ENCODE results near the gene TMEM259.

Gene TMEM259

GRCh38 chr19:961866-962620 lies 58.9 kb downstream of the TMEM259 start:
- Histone ChIP-seq H3K4me3 (ENCODE audit: low read depth in 1 of 2, low read length in 2 of 2) (no peak overlapping the region), H3K9ac (ENCODE audit: low read depth in 1 of 2, low read length in 2 of 2) (no peak overlapping the region), H3K4me1 (ENCODE audit: control insufficient read depth in 1 of 2, insufficient read depth in 2 of 2, low read length in 2 of 2) (no peaks in the 10 kb centered on the region), H3K9me3 (ENCODE audit: control insufficient read depth in 1 of 2, low read length in 2 of 2) (no peaks in the 10 kb centered on the region), H3K27me3 (ENCODE audit: control insufficient read depth in 1 of 2, insufficient read depth in 2 of 2, low read length in 2 of 2) (no peaks in the 10 kb centered on the region), H3K27ac (ENCODE audit: low read depth, low read length) (no peak overlapping the region), H3K36me3 (ENCODE audit: control insufficient read depth in 1 of 2, insufficient read depth in 2 of 2, low read length in 2 of 2) (peaks cover 0 to 17% of the 10 kb centered on the region in 2 donors)

GRCh38 chr19:960601-960938 lies 60.4 kb downstream of the TMEM259 start:
- no peak overlapping the region for H3K9ac ChIP-seq (ENCODE audit: low read depth in 1 of 2, low read length in 2 of 2)
- no peaks in the 10 kb centered on the region for H3K4me1 ChIP-seq (ENCODE audit: control insufficient read depth in 1 of 2, insufficient read depth in 2 of 2, low read length in 2 of 2)
- H3K4me3 ChIP-seq (ENCODE audit: low read depth in 1 of 2, low read length in 2 of 2) = no peak overlapping the region
- H3K27ac ChIP-seq (ENCODE audit: low read depth, low read length) = no peak overlapping the region
- no peaks in the 10 kb centered on the region for H3K9me3 ChIP-seq (ENCODE audit: control insufficient read depth in 1 of 2, low read length in 2 of 2)
- peaks cover 0 to 13% of the 10 kb centered on the region in 2 donors for H3K36me3 ChIP-seq (ENCODE audit: control insufficient read depth in 1 of 2, insufficient read depth in 2 of 2, low read length in 2 of 2)
- H3K27me3 ChIP-seq (ENCODE audit: control insufficient read depth in 1 of 2, insufficient read depth in 2 of 2, low read length in 2 of 2) = no peaks in the 10 kb centered on the region

GRCh38 chr19:960020-960419 lies 60.9 kb downstream of the TMEM259 start:
- Histone ChIP-seq H3K27ac (ENCODE audit: low read depth, low read length) (no peak overlapping the region), H3K4me3 (ENCODE audit: low read depth in 1 of 2, low read length in 2 of 2) (no peak overlapping the region), H3K4me1 (ENCODE audit: control insufficient read depth in 1 of 2, insufficient read depth in 2 of 2, low read length in 2 of 2) (peaks cover 0 to 4% of the 10 kb centered on the region in 2 donors)

More at GRCh38 chr19:960020-960419, 60.9 kb downstream of the TMEM259 start:
- Histone ChIP-seq H3K27me3 (ENCODE audit: control insufficient read depth in 1 of 2, insufficient read depth in 2 of 2, low read length in 2 of 2) (no peaks in the 10 kb centered on the region), H3K9ac (ENCODE audit: low read depth in 1 of 2, low read length in 2 of 2) (no peak overlapping the region), H3K36me3 (ENCODE audit: control insufficient read depth in 1 of 2, insufficient read depth in 2 of 2, low read length in 2 of 2) (peaks cover 0 to 10% of the 10 kb centered on the region in 2 donors), H3K9me3 (ENCODE audit: control insufficient read depth in 1 of 2, low read length in 2 of 2) (no peaks in the 10 kb centered on the region)

Measured in duodenal mucosa (tissue), 2 donors.